Endothelial cell of umbilical vein (primary cell): ENCODE data around the gene SCAI.

Experiments used
- CTCF ChIP-seq, 2 donors: IDR thresholded peaks; 1 replicate in 1 of 2; 2 replicates in 1 of 2; pipeline ENCODE4 v1.5.1; 2011; ENCODE audit warnings: low read length in 2 of 2, mild to moderate bottlenecking in 2 of 2, moderate library complexity in 2 of 2, control low read depth in 1 of 2, inconsistent platforms in 1 of 2, low read depth in 1 of 2; ENCODE audit not compliant: insufficient read depth in 1 of 2; ENCODE audit errors: extremely low read depth in 1 of 2
- EZH2 ChIP-seq: IDR thresholded peaks from 2 replicates; pipeline ENCODE4 v1.6.1; 2012; ENCODE audit warnings: borderline replicate concordance, low read depth, mild to moderate bottlenecking, moderate library complexity, low read length, inconsistent platforms; ENCODE audit not compliant: severe bottlenecking
- FOS ChIP-seq: IDR thresholded peaks from 2 replicates; pipeline ENCODE4 v1.6.1; 2011; ENCODE audit warnings: mild to moderate bottlenecking, low read length, moderate library complexity, borderline replicate concordance; ENCODE audit not compliant: insufficient read depth
- MAX ChIP-seq: IDR thresholded peaks from 2 replicates; pipeline ENCODE4 v1.6.1; 2011; ENCODE audit not compliant: insufficient read depth, insufficient read length
- MYC ChIP-seq: IDR thresholded peaks from one replicate; pipeline ENCODE4 v1.6.1; 2011; ENCODE audit warnings: mild to moderate bottlenecking, low read depth, low read length
- POLR2A ChIP-seq: IDR thresholded peaks from 2 replicates; pipeline ENCODE4 v1.6.1; 2012; ENCODE audit warnings: low read depth, mild to moderate bottlenecking, control low read depth, low read length
- POLR2AphosphoS5 ChIP-seq: IDR thresholded peaks from 2 replicates; pipeline ENCODE4 v1.6.1; 2012; ENCODE audit warnings: low read depth, mild to moderate bottlenecking, control low read depth, low read length, moderate library complexity; ENCODE audit not compliant: insufficient read depth

- TF ChIP-seq POLR2A (no peak), CTCF (IDR thresholded peaks at IDR 0.05; ENCODE audit: extremely low read depth in 1 of 2, insufficient read depth in 1 of 2, low read depth in 1 of 2, low read length in 2 of 2) (no peak), EZH2 (no peak), MAX (no peak), FOS (no peak), MYC (no peak), POLR2AphosphoS5 (no peak)
Measured at GRCh38 chr9:124932333-124932732, 211.0 kb downstream of the SCAI start.
